CD14-positive monocyte (primary cell): ENCODE measurements around the gene MRTFA. TPM values are rescaled to one million over a fixed set of nuclear protein-coding genes. Genes with fewer than 3 reads are reported as not detected.

Experiments used
- DNase-seq, 3 donors: peaks; one replicate each; pipeline ENCODE4 v3.0.0-alpha.2; 2011 to 2022
- H2AFZ ChIP-seq: 2 replicates; pipeline ENCODE4 v1.6.0; 2012; ENCODE audit warnings: mild to moderate bottlenecking, low read depth, low read length, inconsistent platforms; ENCODE audit not compliant: insufficient read depth, poor library complexity, severe bottlenecking
- H3K27ac ChIP-seq, 2 donors: 1 replicate in 1 of 2; 2 replicates in 1 of 2; pipeline ENCODE4 v1.5.1; 2012 to 2013; ENCODE audit warnings: low read length in 2 of 2, control low read depth in 1 of 2, inconsistent platforms in 1 of 2, low read depth in 1 of 2, mild to moderate bottlenecking in 1 of 2
- H3K27me3 ChIP-seq, 2 donors: one replicate each; pipeline versions ENCODE4 v1.6.0 to v1.6.1; 2011 to 2013; ENCODE audit warnings: low read length in 2 of 2; ENCODE audit not compliant: control insufficient read depth in 2 of 2, insufficient read depth in 2 of 2
- H3K36me3 ChIP-seq, 2 donors: replicated peaks in 1 of 2; 1 replicate in 1 of 2; 2 replicates in 1 of 2; pipeline versions ENCODE4 v1.5.1 to v1.6.1; 2012 to 2013; ENCODE audit warnings: low read length in 2 of 2, control low read depth in 1 of 2, inconsistent platforms in 1 of 2, mild to moderate bottlenecking in 1 of 2; ENCODE audit not compliant: insufficient read depth in 2 of 2, control insufficient read depth in 1 of 2
- H3K4me1 ChIP-seq, 2 donors: 1 replicate in 1 of 2; 2 replicates in 1 of 2; pipeline versions ENCODE4 v1.5.1 to v1.6.1; 2012 to 2013; ENCODE audit warnings: low read length in 2 of 2, control low read depth in 1 of 2, inconsistent platforms in 1 of 2, mild to moderate bottlenecking in 1 of 2, moderate library complexity in 1 of 2; ENCODE audit not compliant: insufficient read depth in 2 of 2, control insufficient read depth in 1 of 2
- H3K4me2 ChIP-seq: replicated peaks from 2 replicates; pipeline ENCODE3; 2012; ENCODE audit warnings: low read length, moderate library complexity, mild to moderate bottlenecking; ENCODE audit not compliant: poor library complexity, severe bottlenecking; ENCODE audit errors: extremely low read depth
- H3K4me3 ChIP-seq, 3 experiments: fragments of 200-600 bp in 1 of 3; sonication (generic) in 1 of 3; replicated peaks in 1 of 3; 1 replicate in 2 of 3; 2 replicates in 1 of 3; pipeline ENCODE4 v1.5.1; 2011 to 2013; ENCODE audit warnings: low read length in 3 of 3, mild to moderate bottlenecking in 3 of 3, control low read depth in 2 of 3, low read depth in 2 of 3, inconsistent platforms in 1 of 3, moderate library complexity in 1 of 3
- H3K79me2 ChIP-seq: 2 replicates; pipeline ENCODE4 v1.6.0; 2012; ENCODE audit warnings: mild to moderate bottlenecking, control low read depth, inconsistent platforms, low read length, moderate library complexity; ENCODE audit not compliant: insufficient read depth
- H3K9ac ChIP-seq: 2 replicates; pipeline ENCODE4 v1.6.0; 2017; ENCODE audit warnings: low read length, mild to moderate bottlenecking; ENCODE audit not compliant: insufficient read depth, poor library complexity, severe bottlenecking
- H3K9me3 ChIP-seq, 2 donors: replicated peaks in 1 of 2; 1 replicate in 1 of 2; 2 replicates in 1 of 2; pipeline versions ENCODE4 v1.5.1 to v1.6.1; 2012 to 2013; ENCODE audit warnings: low read length in 2 of 2, control low read depth in 1 of 2; ENCODE audit not compliant: control insufficient read depth in 1 of 2, insufficient read depth in 1 of 2
- H4K20me1 ChIP-seq: 2 replicates; pipeline ENCODE4 v1.6.0; 2012; ENCODE audit warnings: mild to moderate bottlenecking, low read length, control low read depth, moderate library complexity; ENCODE audit not compliant: insufficient read depth
- H3K27ac Mint-ChIP-seq, 7 donors: one replicate each; pipeline ENCODE4 v1.8.0; 2020; ENCODE audit warnings: mild to moderate bottlenecking in 7 of 7, mixed read lengths in 7 of 7, moderate library complexity in 6 of 7, inconsistent platforms in 2 of 7
- H3K27me3 Mint-ChIP-seq, 3 donors: one replicate each; pipeline ENCODE4 v1.8.0; 2021 to 2022; ENCODE audit warnings: low read depth in 3 of 3, mild to moderate bottlenecking in 3 of 3, mixed read lengths in 3 of 3, moderate library complexity in 3 of 3, inconsistent platforms in 1 of 3
- H3K36me3 Mint-ChIP-seq, 2 donors: one replicate each; pipeline ENCODE4 v1.8.0; 2020; ENCODE audit warnings: mixed read lengths in 2 of 2, inconsistent platforms in 1 of 2, mild to moderate bottlenecking in 1 of 2
- H3K4me1 Mint-ChIP-seq: one replicate; pipeline ENCODE4 v1.8.0; 2020; ENCODE audit warnings: mild to moderate bottlenecking, mixed read lengths
- H3K4me3 Mint-ChIP-seq, 2 donors: one replicate each; pipeline ENCODE4 v1.8.0; 2020; ENCODE audit warnings: mild to moderate bottlenecking in 2 of 2, mixed read lengths in 2 of 2, moderate library complexity in 1 of 2
- H3K9me3 Mint-ChIP-seq, 7 donors: one replicate each; pipeline ENCODE4 v1.8.0; 2020 to 2022; ENCODE audit warnings: mixed read lengths in 7 of 7, mild to moderate bottlenecking in 6 of 7, moderate library complexity in 6 of 7, inconsistent platforms in 2 of 7
- CTCF ChIP-seq: fragments of 200-600 bp; IDR thresholded peaks from one replicate; pipeline ENCODE4 v1.8.0; 2022; ENCODE audit warnings: antibody characterized with exemption, mild to moderate bottlenecking
- WGBS: methylation state at CpG from one replicate; pipeline ENCODE4 v1.1.5; 2013; ENCODE audit warnings: missing lambda C conversion rate; ENCODE audit not compliant: insufficient coverage; 5-methylcytosine and 5-hydroxymethylcytosine counted together
- intact Hi-C, 2 donors: fragments of 100-400 bp; cut with micrococcal nuclease; formaldehyde crosslinking; loops; one replicate each; pipeline versions ENCODE4 v1.15.0 to v1.15.1; 2023
- polyA plus RNA-seq, 3 donors: library from polyadenylated mRNA; depleted of rRNA in 1 of 3; unstranded in 2 of 3; stranded (reverse) in 1 of 3; fragments of 300-500 nt in 2 of 3; fragments of >200 nt in 1 of 3; fragmentation: Illumina TruSeq in 2 of 3; gene quantifications; 1 replicate in 2 of 3; 2 replicates in 1 of 3; pipeline ENCODE4 v1.2.3, GENCODE V29; 2012 to 2021

MRTFA gene
- polyA plus RNA-seq, 3 donors: 14.1 to 33.8 (median 18.9) TPM

DNA sequence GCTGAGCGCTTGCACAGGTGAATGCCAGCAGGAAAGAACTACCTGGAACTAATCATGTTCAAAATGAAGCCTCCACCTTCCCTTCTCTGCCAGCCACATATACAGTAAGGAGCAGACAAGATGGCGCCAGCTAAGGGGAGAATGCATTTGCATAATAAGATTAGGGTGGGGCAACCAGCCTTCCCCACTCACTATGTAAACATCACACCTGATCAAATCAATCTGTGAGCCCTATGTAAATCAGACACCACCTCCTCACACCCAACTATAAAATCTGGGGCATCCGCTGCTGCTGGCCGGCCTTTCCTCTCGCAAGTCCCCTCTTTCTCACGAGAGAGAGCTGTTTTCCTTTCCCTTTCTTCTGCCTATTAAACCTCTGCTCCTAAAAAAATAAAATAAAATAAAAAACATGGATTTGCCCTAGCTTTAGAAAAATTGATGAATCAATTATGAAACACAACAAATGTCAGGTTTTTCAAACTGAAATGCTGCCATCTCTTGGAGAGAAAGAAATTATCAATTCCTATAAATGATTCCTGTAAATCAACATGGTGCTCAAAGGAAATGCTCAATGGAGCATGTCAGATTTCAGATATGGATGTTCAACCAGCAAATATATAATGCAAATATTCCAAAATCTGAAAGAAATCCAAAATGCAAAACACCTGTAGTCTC is 157.3 kb downstream of the MRTFA start:
- Histone ChIP-seq H2AFZ (no peak overlapping the region), H3K9ac (no peak overlapping the region), H3K27ac (peak overlapping the region in 1 of 2 donors; percentile 75), H3K4me3 (no peak overlapping the region), H3K4me1 (peaks cover 44 to 53% of the 10 kb centered on the region in 2 donors), H3K27me3 (no peaks in the 10 kb centered on the region), H3K9me3 (no peaks in the 10 kb centered on the region), H4K20me1 (peaks cover 33% of the 10 kb centered on the region), H3K4me2 (no peak overlapping the region), H3K36me3 (peaks cover 0 to 11% of the 10 kb centered on the region in 2 donors), H3K79me2 (peaks cover 77% of the 10 kb centered on the region)
- Mint-ChIP-seq H3K4me1 (peaks cover 57% of the 10 kb centered on the region), H3K36me3 (peaks cover 3 to 17% of the 10 kb centered on the region in 2 donors), H3K4me3 (no peak overlapping the region), H3K27me3 (peaks cover 0 to 2% (median 0%) of the 10 kb centered on the region in 3 donors), H3K27ac (peak overlapping the region in 4 of 7 donors; percentile 38 to 91 (median 80)), H3K9me3 (no peaks in the 10 kb centered on the region)
- 96% methylated on average over 5 of the region's 6 CpGs for WGBS
- TF ChIP-seq CTCF: no peak
- no peak for DNase-seq
- intact Hi-C loops: no loop called here

- TF ChIP-seq CTCF: no peak
Observed at GRCh38 chr22:40478338-40479125, 158.0 kb downstream of the MRTFA start.

More at GRCh38 chr22:40478338-40479125, 158.0 kb downstream of the MRTFA start:
- H3K9me3 Mint-ChIP-seq: no peaks in the 10 kb centered on the region
- H3K4me3 ChIP-seq: no peak overlapping the region
- H3K4me1 Mint-ChIP-seq: peaks cover 57% of the 10 kb centered on the region
- intact Hi-C loops: no loop called here
- no peak overlapping the region for H3K9ac ChIP-seq
- no peak overlapping the region for H3K4me3 Mint-ChIP-seq
- H2AFZ ChIP-seq: no peak overlapping the region
- H3K9me3 ChIP-seq: no peaks in the 10 kb centered on the region
- H3K27me3 Mint-ChIP-seq: peaks cover 0 to 2% (median 0%) of the 10 kb centered on the region in 3 donors
- peak overlapping the region; percentile 35 to 91 (median 71) for H3K27ac Mint-ChIP-seq
- H3K79me2 ChIP-seq: peaks cover 76% of the 10 kb centered on the region
- H3K27me3 ChIP-seq: no peaks in the 10 kb centered on the region
- H3K36me3 ChIP-seq: peaks cover 0 to 11% of the 10 kb centered on the region in 2 donors
- no peak for DNase-seq
- H3K4me1 ChIP-seq: peaks cover 44 to 53% of the 10 kb centered on the region in 2 donors
- 91% methylated on average over 10 of the region's 11 CpGs for WGBS
- peaks cover 35% of the 10 kb centered on the region for H4K20me1 ChIP-seq
- H3K27ac ChIP-seq: peak overlapping the region in 1 of 2 donors; percentile 45
- no peak overlapping the region for H3K4me2 ChIP-seq
- H3K36me3 Mint-ChIP-seq: peaks cover 0 to 15% of the 10 kb centered on the region in 2 donors
